HUES48 (cell line): ENCODE results near the gene DEXI.
"Not testable (repeated sequence)": the region's sequence is repeated elsewhere in the genome, so short reads cannot be mapped to it uniquely, and the experiment has no call there.

Source experiments
- H3K27ac ChIP-seq: one replicate; pipeline ENCODE4 v1.7.0; 2013; ENCODE audit warnings: low read depth, low read length, inconsistent platforms
- H3K27me3 ChIP-seq: 2 replicates; pipeline ENCODE4 v1.6.1; 2013; ENCODE audit warnings: mild to moderate bottlenecking, low read length; ENCODE audit not compliant: control insufficient read depth, insufficient read depth
- H3K36me3 ChIP-seq: 2 replicates; pipeline ENCODE4 v1.6.1; 2013; ENCODE audit warnings: low read length; ENCODE audit not compliant: control insufficient read depth, insufficient read depth
- H3K4me1 ChIP-seq: 2 replicates; pipeline ENCODE4 v1.6.1; 2013; ENCODE audit warnings: mild to moderate bottlenecking, low read length; ENCODE audit not compliant: control insufficient read depth, insufficient read depth
- H3K4me3 ChIP-seq: 2 replicates; pipeline ENCODE4 v1.5.1; 2013; ENCODE audit warnings: mild to moderate bottlenecking, low read depth, low read length
- H3K9ac ChIP-seq: 2 replicates; pipeline ENCODE4 v1.6.1; 2013; ENCODE audit warnings: mild to moderate bottlenecking, low read depth, low read length, moderate library complexity
- H3K9me3 ChIP-seq: 2 replicates; pipeline ENCODE4 v1.6.1; 2013; ENCODE audit warnings: low read length; ENCODE audit not compliant: control insufficient read depth, insufficient read depth

DEXI gene

GRCh38 chr16:10954903-10955302 lies 12.6 kb upstream of the DEXI start:
- H3K36me3 ChIP-seq: no peaks in the 10 kb centered on the region
- no peak overlapping the region for H3K27ac ChIP-seq
- no peak overlapping the region for H3K9ac ChIP-seq
- no peaks in the 10 kb centered on the region for H3K27me3 ChIP-seq
- H3K9me3 ChIP-seq: no peaks in the 10 kb centered on the region
- H3K4me3 ChIP-seq: no peak overlapping the region
- peaks cover 14% of the 10 kb centered on the region for H3K4me1 ChIP-seq

- H3K4me1 ChIP-seq: peaks cover 46% of the 10 kb centered on the region
- no peak overlapping the region for H3K27ac ChIP-seq
- H3K27me3 ChIP-seq: no peaks in the 10 kb centered on the region
- no peak overlapping the region for H3K4me3 ChIP-seq
- H3K9ac ChIP-seq: no peak overlapping the region
- H3K36me3 ChIP-seq: no peaks in the 10 kb centered on the region
- H3K9me3 ChIP-seq: no peaks in the 10 kb centered on the region
Measured at GRCh38 chr16:10951026-10951425, 8.8 kb upstream of the DEXI start.

GRCh38 chr16:10950393-10950792 lies 8.1 kb upstream of the DEXI start:
- Histone ChIP-seq H3K9me3 (no peaks in the 10 kb centered on the region), H3K4me3 (no peak overlapping the region), H3K36me3 (no peaks in the 10 kb centered on the region), H3K27ac (peak overlapping the region; percentile 69), H3K27me3 (no peaks in the 10 kb centered on the region), H3K9ac (no peak overlapping the region), H3K4me1 (peaks cover 53% of the 10 kb centered on the region)

GRCh38 chr16:10949424-10949970 lies 7.2 kb upstream of the DEXI start:
- no peak overlapping the region; the same call in 1 of the 2 replicates for H3K4me3 ChIP-seq
- H3K27ac ChIP-seq: peak overlapping the region; percentile 69
- H3K4me1 ChIP-seq: peaks cover 57% of the 10 kb centered on the region

GRCh38 chr16:10947211-10947787 lies 5.0 kb upstream of the DEXI start:
- H3K36me3 ChIP-seq: no peaks in the 10 kb centered on the region
- H3K9ac ChIP-seq: no peak overlapping the region
- peaks cover 65% of the 10 kb centered on the region for H3K4me1 ChIP-seq
- no peaks in the 10 kb centered on the region for H3K27me3 ChIP-seq
- no peak overlapping the region for H3K4me3 ChIP-seq
- H3K27ac ChIP-seq: no peak overlapping the region
- H3K9me3 ChIP-seq: no peaks in the 10 kb centered on the region

More at GRCh38 chr16:10949424-10949970, 7.2 kb upstream of the DEXI start:
- no peaks in the 10 kb centered on the region for H3K27me3 ChIP-seq
- H3K9ac ChIP-seq: no peak overlapping the region
- no peaks in the 10 kb centered on the region for H3K9me3 ChIP-seq
- no peaks in the 10 kb centered on the region for H3K36me3 ChIP-seq

GRCh38 chr16:10946308-10946707 lies 4.0 kb upstream of the DEXI start:
- Histone ChIP-seq H3K9me3 (no peaks in the 10 kb centered on the region), H3K9ac (no peak overlapping the region), H3K27ac (peak overlapping the region; percentile 58), H3K27me3 (no peaks in the 10 kb centered on the region), H3K36me3 (no peaks in the 10 kb centered on the region), H3K4me1 (peaks cover 64% of the 10 kb centered on the region), H3K4me3 (no peak overlapping the region)

- H3K36me3 ChIP-seq: no peaks in the 10 kb centered on the region; the same call in 1 of the 2 replicates
- H3K4me1 ChIP-seq: peaks cover 64% of the 10 kb centered on the region
- no peak overlapping the region for H3K27ac ChIP-seq
Measured at GRCh38 chr16:10945065-10945787, 3.0 kb upstream of the DEXI start.

GRCh38 chr16:10944249-10945064 lies 2.2 kb upstream of the DEXI start, which contains the start of gene CLEC16A:
Gene CLEC16A (plus strand): TSS chr16:10944564. CDS start chr16:10944718, 154 bp downstream.
- H3K27ac ChIP-seq: peak within 1 kb of the TSS; percentile 35
- H3K36me3 ChIP-seq: peaks cover 7% of the 10 kb centered on the region; the same call in 1 of the 2 replicates
- no peaks in the 10 kb centered on the region for H3K27me3 ChIP-seq
- no peaks in the 10 kb centered on the region for H3K9me3 ChIP-seq
- peaks cover 57% of the 10 kb centered on the region for H3K4me1 ChIP-seq
- no peak within 1 kb of the TSS for H3K9ac ChIP-seq
- H3K4me3 ChIP-seq: peak within 1 kb of the TSS; percentile 92

More at GRCh38 chr16:10945065-10945787, 3.0 kb upstream of the DEXI start:
- H3K27me3 ChIP-seq: no peaks in the 10 kb centered on the region
- no peaks in the 10 kb centered on the region for H3K9me3 ChIP-seq
- H3K9ac ChIP-seq: no peak overlapping the region
- H3K4me3 ChIP-seq: peak overlapping the region; percentile 92

- Histone ChIP-seq H3K4me3 (peak overlapping the region; percentile 76), H3K4me1 (peaks cover 44% of the 10 kb centered on the region), H3K27ac (no peak overlapping the region), H3K36me3 (peaks cover 14% of the 10 kb centered on the region; the same call in 1 of the 2 replicates), H3K27me3 (no peaks in the 10 kb centered on the region), H3K9me3 (no peaks in the 10 kb centered on the region), H3K9ac (no peak overlapping the region)
Measured at GRCh38 chr16:10943064-10943353, 741 bp upstream of the DEXI start.

- H3K27ac ChIP-seq, H3K27me3 ChIP-seq, H3K9ac ChIP-seq, H3K9me3 ChIP-seq: not testable (repeated sequence)
- Histone ChIP-seq H3K4me1 (peaks cover 37% of the 10 kb centered on the region), H3K36me3 (peaks cover 16% of the 10 kb centered on the region; the same call in 1 of the 2 replicates), H3K4me3 (peak overlapping the region; percentile 76)
Measured at GRCh38 chr16:10941935-10942351, 325 bp downstream of the DEXI start.
